ENCODE data around the gene MED27.

The MED27 gene

DNA sequence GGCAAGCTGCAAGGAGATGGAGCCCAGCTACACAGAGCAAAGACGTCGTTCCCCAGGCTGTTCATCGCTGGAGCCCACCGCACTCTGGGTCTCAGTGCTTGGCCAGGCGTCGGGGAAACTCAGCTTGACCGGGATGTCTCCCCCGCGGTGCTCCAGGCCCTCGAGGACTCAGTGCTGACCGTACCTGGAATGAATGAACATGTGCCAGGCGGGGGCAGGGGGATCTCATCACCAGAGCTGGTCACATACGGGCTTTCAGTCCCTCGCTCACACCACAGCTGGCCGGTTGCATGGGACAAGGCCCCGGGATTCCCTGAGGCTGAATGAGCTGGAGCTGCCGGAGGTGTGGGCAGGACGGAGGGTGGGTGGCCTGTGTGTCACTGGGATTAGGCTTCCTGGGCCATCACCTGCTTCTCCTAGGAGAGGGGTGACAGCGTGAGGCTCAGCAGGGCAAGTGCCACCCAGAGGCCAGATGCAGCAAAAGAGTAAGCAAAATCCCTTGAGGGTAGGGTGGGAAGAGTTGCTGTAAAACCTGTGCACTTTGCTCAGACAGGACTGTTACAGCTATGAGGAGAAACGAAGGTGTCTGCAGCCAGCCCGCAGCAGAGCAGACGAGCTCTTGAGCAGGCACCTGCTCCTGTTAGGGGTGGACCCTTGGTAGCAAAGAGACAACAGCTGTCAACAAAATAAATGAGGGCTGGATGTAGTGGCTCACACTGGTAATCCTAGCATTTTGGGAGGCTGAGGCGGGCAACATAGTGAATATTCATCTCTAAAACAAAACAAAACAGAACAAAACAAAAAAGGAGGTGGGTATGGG is 269.1 kb downstream of the MED27 start:
- no peak for DNase-seq (ENCODE audit: low spot score)

All from hematopoietic multipotent progenitor cell treated with erythropoietin and hydrocortisone succinate and interleukin-3 and kit ligand, for 17 days (in vitro differentiated cells).